A673 (cell line): ENCODE results near the gene GALNT9. TPM values are rescaled to one million over a fixed set of nuclear protein-coding genes. Genes with fewer than 3 reads are reported as not detected.

Experiments
- BruUV-seq: library from RNA; stranded (reverse); fragments of 400-500 nt; replicated peaks from 2 replicates; lab custom pipeline; 2021; lab: Mats Ljungman, UMichigan
- CTCF ChIA-PET: fragments of 300-600 bp; sonication (Branson Sonifier 250); formaldehyde crosslinking; loops from one replicate; lab custom pipeline; 2022; ENCODE audit warnings: antibody characterized with exemption; lab: Charles Lee
- POLR2A ChIA-PET: fragments of 300-600 bp; sonication (Branson Sonifier 250); formaldehyde crosslinking; loops from one replicate; lab custom pipeline; 2022; ENCODE audit warnings: antibody characterized with exemption; ENCODE audit not compliant: low non-redundant PET; lab: Charles Lee
- DNase-seq: peaks from one replicate; pipeline ENCODE4 v3.0.0-alpha.2; 2015; ENCODE audit warnings: low spot score
- H3K27ac ChIP-seq: fragments of 200-600 bp; sonication (generic); 2 replicates; pipeline ENCODE4 v1.5.1; 2016; ENCODE audit warnings: mixed run types, low read depth, mild to moderate bottlenecking, mixed read lengths, antibody characterized with exemption, low read length; ENCODE audit not compliant: poor library complexity, severe bottlenecking
- H3K27me3 ChIP-seq: fragments of 200-600 bp; sonication (generic); replicated peaks from 2 replicates; pipeline ENCODE4 v1.6.1; 2017; ENCODE audit warnings: mixed run types, low read depth, mild to moderate bottlenecking, mixed read lengths, antibody characterized with exemption, low read length; ENCODE audit not compliant: insufficient read depth, poor library complexity
- H3K36me3 ChIP-seq: fragments of 200-600 bp; sonication (generic); 2 replicates; pipeline ENCODE4 v1.6.1; 2016; ENCODE audit warnings: mixed run types, mild to moderate bottlenecking, mixed read lengths, antibody characterized with exemption, low read length; ENCODE audit not compliant: insufficient read depth, poor library complexity, severe bottlenecking
- H3K4me1 ChIP-seq: fragments of 200-600 bp; sonication (generic); 2 replicates; pipeline ENCODE4 v1.6.1; 2017; ENCODE audit warnings: mixed run types, mild to moderate bottlenecking, mixed read lengths, antibody characterized with exemption, low read length; ENCODE audit not compliant: insufficient read depth, poor library complexity, severe bottlenecking
- H3K4me3 ChIP-seq: fragments of 200-600 bp; sonication (generic); 2 replicates; pipeline ENCODE4 v1.5.1; 2016; ENCODE audit warnings: low read depth, mixed run types, mild to moderate bottlenecking, mixed read lengths, low read length; ENCODE audit not compliant: poor library complexity, severe bottlenecking
- H3K9me3 ChIP-seq: fragments of 200-600 bp; sonication (generic); 2 replicates; pipeline ENCODE4 v1.6.1; 2016; ENCODE audit warnings: mixed run types, low read depth, mild to moderate bottlenecking, mixed read lengths, antibody characterized with exemption, low read length; ENCODE audit not compliant: poor library complexity, severe bottlenecking
- CTCF ChIP-seq: fragments of 300-800, 200-600 bp; sonication (generic); conservative IDR thresholded peaks from 2 replicates; pipeline ENCODE4 v1.5.1; 2017; ENCODE audit warnings: low read depth, mild to moderate bottlenecking, antibody characterized with exemption, low read length, moderate library complexity, mixed read lengths
- EZH2 ChIP-seq: fragments of 200-600 bp; sonication (generic); IDR thresholded peaks from 2 replicates; pipeline ENCODE4 v1.6.1; 2017; ENCODE audit warnings: borderline replicate concordance, low read depth, mild to moderate bottlenecking, mixed read lengths, antibody characterized with exemption, low read length; ENCODE audit not compliant: poor library complexity, severe bottlenecking
- intact Hi-C: fragments of 100-400 bp; cut with micrococcal nuclease; formaldehyde crosslinking; loops from one replicate; pipeline ENCODE4 v1.10.0; 2022; ENCODE audit not compliant: unreplicated experiment
- total RNA-seq: library from RNA; stranded (reverse); gene quantifications from 2 replicates; pipeline ENCODE4 v1.2.3, GENCODE V29; 2021

The GALNT9 gene
- total RNA-seq, 1 experiment from 2014 or later = 7.4 TPM

- no peaks in the 10 kb centered on the region for H3K36me3 ChIP-seq
- ChIA-PET CTCF (no interaction called here), POLR2A (no interaction called here)
- H3K9me3 ChIP-seq = peaks cover 8% of the 10 kb centered on the region
- no peak for DNase-seq
- no TSS peak for BruUV-seq
- H3K4me1 ChIP-seq = peaks cover 21% of the 10 kb centered on the region
- peak overlapping the region; percentile 54 for H3K4me3 ChIP-seq
- H3K27ac ChIP-seq = peak overlapping the region; percentile 46
- intact Hi-C loops = no loop called here
- H3K27me3 ChIP-seq = no peaks in the 10 kb centered on the region
- TF ChIP-seq EZH2 (no peak), CTCF (no peak)
Observed at GRCh38 chr12:132190012-132190755, 139.2 kb downstream of the GALNT9 start.

GRCh38 chr12:132189378-132190011, 139.9 kb downstream of the GALNT9 start:
- POLR2A ChIA-PET = no interaction called here
- Histone ChIP-seq H3K4me1 (peaks cover 21% of the 10 kb centered on the region), H3K9me3 (peaks cover 7% of the 10 kb centered on the region), H3K36me3 (no peaks in the 10 kb centered on the region), H3K27ac (peak overlapping the region; percentile 46), H3K4me3 (peak overlapping the region; percentile 54), H3K27me3 (no peaks in the 10 kb centered on the region)
- DNase-seq = peak; percentile 94
- CTCF ChIA-PET = no interaction called here
- intact Hi-C loops = no loop called here
- no peak for TF ChIP-seq CTCF
- no peak for TF ChIP-seq EZH2
- no TSS peak for BruUV-seq

DNA sequence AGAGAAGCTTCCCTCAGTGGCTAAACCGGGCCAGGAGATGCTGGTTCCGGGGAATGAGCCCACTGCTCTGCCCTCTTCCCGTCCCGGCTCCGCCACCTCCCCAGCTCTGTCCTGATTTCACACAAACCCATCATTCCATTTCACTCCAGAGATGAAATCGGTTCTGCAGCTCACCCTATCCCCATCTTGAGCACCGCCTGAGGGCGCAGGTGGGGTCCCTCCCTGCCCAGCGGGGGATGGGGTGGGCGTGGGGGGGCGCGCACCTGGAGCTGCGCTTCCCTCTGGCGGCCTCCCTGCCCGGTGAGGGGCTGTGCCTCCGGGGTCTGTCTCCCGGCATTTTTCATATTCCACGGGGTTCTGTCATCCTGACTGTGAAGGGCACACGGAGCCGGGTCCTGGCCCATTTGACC, 140.5 kb downstream of the GALNT9 start:
- Histone ChIP-seq H3K9me3 (peaks cover 1% of the 10 kb centered on the region), H3K36me3 (no peaks in the 10 kb centered on the region), H3K4me3 (peak overlapping the region; percentile 54), H3K27me3 (no peaks in the 10 kb centered on the region), H3K27ac (no peak overlapping the region), H3K4me1 (peaks cover 21% of the 10 kb centered on the region)
- CTCF ChIA-PET = no interaction called here
- BruUV-seq = no TSS peak
- DNase-seq = no peak
- POLR2A ChIA-PET = no interaction called here
- TF ChIP-seq CTCF (no peak), EZH2 (no peak)
- intact Hi-C loops = no loop called here
